GM23338 (cell line): ENCODE data around the gene ADAM17. TPM values are rescaled to one million over a fixed set of nuclear protein-coding genes. Genes with fewer than 3 reads are reported as not detected.
"Not testable (repeated sequence)": the region's sequence is repeated elsewhere in the genome, so short reads cannot be mapped to it uniquely, and the experiment has no call there.

ENCODE experiments used
- ATAC-seq: fragments of 200-7000 bp; cut with Tn5 transposase; 3 replicates; pipeline ENCODE4 v1.9.1; 2020
- DNase-seq: peaks from one replicate; pipeline ENCODE4 v3.0.0-alpha.2; 2015; ENCODE audit warnings: low spot score
- H2AFZ ChIP-seq: fragments of 200-600 bp; sonication (generic); 2 replicates; pipeline ENCODE4 v1.8.0; 2016; ENCODE audit warnings: antibody characterized with exemption, mild to moderate bottlenecking, moderate library complexity
- H3F3A ChIP-seq: fragments of 200-600 bp; sonication (generic); replicated peaks from 2 replicates; pipeline ENCODE4 v1.8.0; 2017; ENCODE audit warnings: antibody characterized with exemption, mixed run types, low read depth
- H3K27ac ChIP-seq: fragments of 200-600 bp; sonication (generic); 2 replicates; pipeline ENCODE4 v1.6.1; 2016; ENCODE audit warnings: low read depth
- H3K27me3 ChIP-seq: fragments of 200-600 bp; sonication (generic); 2 replicates; pipeline ENCODE4 v1.8.0; 2016; ENCODE audit warnings: mild to moderate bottlenecking, mixed run types, moderate library complexity; ENCODE audit not compliant: insufficient read depth
- H3K36me3 ChIP-seq: fragments of 200-600 bp; sonication (generic); 2 replicates; pipeline ENCODE4 v1.8.0; 2016; ENCODE audit warnings: mild to moderate bottlenecking; ENCODE audit not compliant: insufficient read depth
- H3K4me1 ChIP-seq: fragments of 200-600 bp; sonication (generic); 2 replicates; pipeline ENCODE4 v1.8.0; 2016; ENCODE audit warnings: mild to moderate bottlenecking, moderate library complexity; ENCODE audit not compliant: insufficient read depth
- H3K4me2 ChIP-seq: fragments of 200-600 bp; sonication (generic); 2 replicates; pipeline ENCODE4 v1.7.1; 2017; ENCODE audit warnings: mixed run types
- H3K4me3 ChIP-seq: fragments of 200-600 bp; sonication (generic); 2 replicates; pipeline ENCODE4 v1.6.1; 2016; ENCODE audit warnings: mixed run types
- H3K79me2 ChIP-seq: fragments of 200-600 bp; sonication (generic); replicated peaks from 2 replicates; pipeline ENCODE4 v1.8.0; 2017; ENCODE audit warnings: mild to moderate bottlenecking; ENCODE audit not compliant: insufficient read depth
- H3K9me2 ChIP-seq: fragments of 200-600 bp; sonication (generic); 2 replicates; pipeline ENCODE4 v1.8.0; 2017; ENCODE audit not compliant: insufficient read depth
- H4K20me1 ChIP-seq: fragments of 200-600 bp; sonication (generic); replicated peaks from 2 replicates; pipeline ENCODE4 v1.8.0; 2017; ENCODE audit warnings: mild to moderate bottlenecking; ENCODE audit not compliant: insufficient read depth
- H3K27ac Mint-ChIP-seq: 2 replicates; pipeline ENCODE4 v1.8.0; 2020; ENCODE audit warnings: inconsistent platforms, mild to moderate bottlenecking, moderate library complexity, mixed read lengths
- H3K27me3 Mint-ChIP-seq: 3 replicates; pipeline ENCODE4 v1.8.0; 2022; ENCODE audit warnings: low read depth, mild to moderate bottlenecking, moderate library complexity, mixed read lengths, inconsistent platforms; ENCODE audit not compliant: insufficient read depth, poor library complexity
- H3K36me3 Mint-ChIP-seq: 3 replicates; pipeline ENCODE4 v1.8.0; 2021; ENCODE audit warnings: low read depth, mild to moderate bottlenecking, inconsistent platforms, moderate library complexity, mixed read lengths
- H3K4me1 Mint-ChIP-seq: 3 replicates; pipeline ENCODE4 v1.8.0; 2020; ENCODE audit warnings: mild to moderate bottlenecking, inconsistent platforms, mixed read lengths
- H3K4me3 Mint-ChIP-seq: 3 replicates; pipeline ENCODE4 v1.8.0; 2021; ENCODE audit warnings: moderate library complexity, mild to moderate bottlenecking, inconsistent platforms, mixed read lengths
- H3K9me3 Mint-ChIP-seq: 3 replicates; pipeline ENCODE4 v1.8.0; 2020; ENCODE audit warnings: moderate library complexity, mild to moderate bottlenecking, inconsistent platforms, mixed read lengths
- CREB1 ChIP-seq: fragments of 250-450 bp; sonication (Bioruptor Pico); IDR thresholded peaks from 2 replicates; pipeline ENCODE4 v1.5.0; 2020; ENCODE audit warnings: low read depth, mild to moderate bottlenecking, moderate library complexity
- EZH2 ChIP-seq: fragments of 200-600 bp; sonication (generic); IDR thresholded peaks from one replicate; pipeline ENCODE4 v1.8.0; 2017; ENCODE audit warnings: antibody characterized with exemption, mild to moderate bottlenecking, low read depth; ENCODE audit not compliant: unreplicated experiment
- EZH2phosphoT487 ChIP-seq: fragments of 200-600 bp; sonication (generic); IDR thresholded peaks from one replicate; pipeline ENCODE4 v1.8.1; 2018; ENCODE audit warnings: antibody characterized with exemption; ENCODE audit not compliant: unreplicated experiment
- JUNB ChIP-seq: IDR thresholded peaks from one replicate; pipeline ENCODE4 v1.6.1; 2016; ENCODE audit warnings: antibody characterized with exemption; ENCODE audit not compliant: unreplicated experiment
- NANOG ChIP-seq: IDR thresholded peaks from 2 replicates; pipeline ENCODE4 v1.6.1; 2016; ENCODE audit warnings: antibody characterized with exemption, borderline replicate concordance
- POLR2AphosphoS5 ChIP-seq: IDR thresholded peaks from 2 replicates; pipeline ENCODE4 v1.6.1; 2016; ENCODE audit warnings: antibody characterized with exemption, low read depth
- ZNF114 ChIP-seq: fragments of 250-450 bp; sonication (Bioruptor Pico); IDR thresholded peaks from 2 replicates; pipeline ENCODE4 v1.5.0; 2020; ENCODE audit warnings: mild to moderate bottlenecking, moderate library complexity
- polyA plus RNA-seq: library from polyadenylated mRNA; unstranded; fragments of >200 nt; fragmentation: Nextera tagmentation; extraction: Ambion mirVana; gene quantifications from 2 replicates; pipeline ENCODE4 v1.2.1, GENCODE V29; 2016
- total RNA-seq: library from RNA; depleted of rRNA; stranded (reverse); fragments of >200 nt; shearing (Covaris generic); gene quantifications from 2 replicates; pipeline ENCODE4 v1.2.3, GENCODE V29; 2014
- TF ChIP-seq, protein P1 (sequence below): IDR thresholded peaks from 2 replicates; pipeline ENCODE4 v1.6.1; 2016; ENCODE audit warnings: antibody characterized with exemption
- TF ChIP-seq, protein P2 (sequence below), 2 experiments: fragments of 200-600 bp in 1 of 2; sonication (generic) in 1 of 2; conservative IDR thresholded peaks; 2 replicates each; pipeline versions ENCODE4 v1.5.1 to v1.6.1; 2016 to 2017; ENCODE audit warnings: antibody characterized with exemption in 2 of 2, low read depth in 2 of 2, mild to moderate bottlenecking in 2 of 2, moderate library complexity in 1 of 2
- TF ChIP-seq, protein P3 (sequence below): IDR thresholded peaks from one replicate; pipeline ENCODE4 v1.6.1; 2018; ENCODE audit warnings: antibody characterized with exemption; ENCODE audit not compliant: unreplicated experiment

ADAM17 gene
- total and polyA plus RNA-seq, 2 experiments from 2014 or later, result 8.3 to 23.5 TPM

DNA sequence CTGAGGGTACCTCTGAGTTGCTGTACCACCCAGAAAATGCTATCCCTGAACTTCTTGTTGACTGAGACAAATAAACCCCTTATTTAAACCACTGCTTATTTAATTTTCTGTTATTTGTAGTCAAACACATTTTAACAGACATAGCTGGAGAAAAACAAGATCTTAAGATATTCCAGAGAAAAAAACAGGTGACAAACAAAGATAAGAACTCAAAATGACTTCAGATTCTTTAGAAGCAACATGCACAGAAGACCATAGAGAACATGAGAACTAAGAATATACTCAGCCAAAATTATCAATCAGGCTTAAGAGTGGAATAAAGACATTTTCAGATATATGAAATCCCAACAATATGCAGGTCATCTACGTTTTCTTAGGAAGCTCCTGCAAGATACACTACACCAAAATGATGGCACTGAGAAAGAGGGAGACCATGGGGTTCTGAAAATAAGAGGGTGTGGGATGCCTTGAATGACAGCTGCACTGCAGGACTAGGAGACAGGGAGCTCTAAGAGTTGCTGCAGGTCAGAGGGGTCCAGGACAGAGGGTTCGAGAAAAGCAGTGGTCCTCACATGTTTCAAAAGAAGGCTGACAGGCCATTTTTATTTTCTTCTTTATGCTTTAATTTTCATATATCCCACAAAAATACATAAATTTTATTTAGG, 38.4 kb downstream of the ADAM17 start (continued):
- TF ChIP-seq, protein P1, sequence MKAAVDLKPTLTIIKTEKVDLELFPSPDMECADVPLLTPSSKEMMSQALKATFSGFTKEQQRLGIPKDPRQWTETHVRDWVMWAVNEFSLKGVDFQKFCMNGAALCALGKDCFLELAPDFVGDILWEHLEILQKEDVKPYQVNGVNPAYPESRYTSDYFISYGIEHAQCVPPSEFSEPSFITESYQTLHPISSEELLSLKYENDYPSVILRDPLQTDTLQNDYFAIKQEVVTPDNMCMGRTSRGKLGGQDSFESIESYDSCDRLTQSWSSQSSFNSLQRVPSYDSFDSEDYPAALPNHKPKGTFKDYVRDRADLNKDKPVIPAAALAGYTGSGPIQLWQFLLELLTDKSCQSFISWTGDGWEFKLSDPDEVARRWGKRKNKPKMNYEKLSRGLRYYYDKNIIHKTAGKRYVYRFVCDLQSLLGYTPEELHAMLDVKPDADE, result no peak
- TF ChIP-seq, protein P2, sequence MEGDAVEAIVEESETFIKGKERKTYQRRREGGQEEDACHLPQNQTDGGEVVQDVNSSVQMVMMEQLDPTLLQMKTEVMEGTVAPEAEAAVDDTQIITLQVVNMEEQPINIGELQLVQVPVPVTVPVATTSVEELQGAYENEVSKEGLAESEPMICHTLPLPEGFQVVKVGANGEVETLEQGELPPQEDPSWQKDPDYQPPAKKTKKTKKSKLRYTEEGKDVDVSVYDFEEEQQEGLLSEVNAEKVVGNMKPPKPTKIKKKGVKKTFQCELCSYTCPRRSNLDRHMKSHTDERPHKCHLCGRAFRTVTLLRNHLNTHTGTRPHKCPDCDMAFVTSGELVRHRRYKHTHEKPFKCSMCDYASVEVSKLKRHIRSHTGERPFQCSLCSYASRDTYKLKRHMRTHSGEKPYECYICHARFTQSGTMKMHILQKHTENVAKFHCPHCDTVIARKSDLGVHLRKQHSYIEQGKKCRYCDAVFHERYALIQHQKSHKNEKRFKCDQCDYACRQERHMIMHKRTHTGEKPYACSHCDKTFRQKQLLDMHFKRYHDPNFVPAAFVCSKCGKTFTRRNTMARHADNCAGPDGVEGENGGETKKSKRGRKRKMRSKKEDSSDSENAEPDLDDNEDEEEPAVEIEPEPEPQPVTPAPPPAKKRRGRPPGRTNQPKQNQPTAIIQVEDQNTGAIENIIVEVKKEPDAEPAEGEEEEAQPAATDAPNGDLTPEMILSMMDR (conservative IDR thresholded peaks at IDR 0.05; ENCODE audit: low read depth in 2 of 2), result no peak
- TF ChIP-seq NANOG (no peak), CREB1 (CRISPR knock-in tag) (no peak), POLR2AphosphoS5 (no peak), EZH2 (no peak)

- not testable (repeated sequence) for H3K4me3 Mint-ChIP-seq, H3K9me3 Mint-ChIP-seq, H3K36me3 ChIP-seq, H3K79me2 ChIP-seq, H3F3A ChIP-seq, ATAC-seq, H3K4me1 Mint-ChIP-seq, H3K4me2 ChIP-seq, H3K27ac ChIP-seq, H4K20me1 ChIP-seq, H3K27ac Mint-ChIP-seq, H2AFZ ChIP-seq, H3K4me1 ChIP-seq, H3K9me2 ChIP-seq, H3K4me3 ChIP-seq, DNase-seq, H3K27me3 Mint-ChIP-seq, H3K27me3 ChIP-seq
- H3K36me3 Mint-ChIP-seq, result peaks cover 26% of the 10 kb centered on the region; the same call in 2 of the 3 replicates
Measured at GRCh38 chr2:9513946-9514345, 41.7 kb downstream of the ADAM17 start.

DNA sequence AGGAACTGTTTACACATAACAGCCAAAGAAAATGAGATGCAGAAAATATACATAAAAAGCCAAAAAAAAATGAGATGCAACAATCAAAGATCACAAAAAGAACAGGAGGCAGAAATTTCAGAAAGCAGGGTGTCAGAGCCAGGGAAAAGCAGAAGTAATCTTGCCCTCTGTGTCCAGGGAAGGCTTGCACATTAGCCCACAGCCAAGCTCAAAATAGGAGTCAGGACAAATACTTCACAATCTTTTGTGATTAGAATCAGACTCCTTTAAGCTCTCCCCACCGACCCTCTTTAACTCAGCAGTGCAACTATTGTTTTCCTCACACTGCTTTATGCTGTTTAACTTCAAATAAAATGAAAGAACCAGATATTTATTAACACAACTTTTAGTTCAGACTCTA, 46.7 kb downstream of the ADAM17 start:
- Histone ChIP-seq H3K4me1 (no peaks in the 10 kb centered on the region), H3K4me3 (no peak overlapping the region), H3F3A (no peaks in the 10 kb centered on the region), H3K4me2 (no peak overlapping the region), H3K79me2 (no peaks in the 10 kb centered on the region), H3K27me3 (no peaks in the 10 kb centered on the region), H4K20me1 (peaks cover 6% of the 10 kb centered on the region; the same call in 1 of the 2 replicates), H3K27ac (no peak overlapping the region), H3K9me2 (no peaks in the 10 kb centered on the region), H2AFZ (no peak overlapping the region), H3K36me3 (peaks cover 7% of the 10 kb centered on the region; the same call in 1 of the 2 replicates)
- Mint-ChIP-seq H3K36me3 (peaks cover 19% of the 10 kb centered on the region; the same call in 2 of the 3 replicates), H3K27me3 (peaks cover 2% of the 10 kb centered on the region), H3K4me3 (no peak overlapping the region), H3K27ac (no peak overlapping the region; the same call in 1 of the 2 replicates), H3K4me1 (no peaks in the 10 kb centered on the region), H3K9me3 (no peaks in the 10 kb centered on the region)
- DNase-seq, result no peak
- no peak for ATAC-seq
- TF ChIP-seq EZH2, result no peak
- TF ChIP-seq, protein P3, sequence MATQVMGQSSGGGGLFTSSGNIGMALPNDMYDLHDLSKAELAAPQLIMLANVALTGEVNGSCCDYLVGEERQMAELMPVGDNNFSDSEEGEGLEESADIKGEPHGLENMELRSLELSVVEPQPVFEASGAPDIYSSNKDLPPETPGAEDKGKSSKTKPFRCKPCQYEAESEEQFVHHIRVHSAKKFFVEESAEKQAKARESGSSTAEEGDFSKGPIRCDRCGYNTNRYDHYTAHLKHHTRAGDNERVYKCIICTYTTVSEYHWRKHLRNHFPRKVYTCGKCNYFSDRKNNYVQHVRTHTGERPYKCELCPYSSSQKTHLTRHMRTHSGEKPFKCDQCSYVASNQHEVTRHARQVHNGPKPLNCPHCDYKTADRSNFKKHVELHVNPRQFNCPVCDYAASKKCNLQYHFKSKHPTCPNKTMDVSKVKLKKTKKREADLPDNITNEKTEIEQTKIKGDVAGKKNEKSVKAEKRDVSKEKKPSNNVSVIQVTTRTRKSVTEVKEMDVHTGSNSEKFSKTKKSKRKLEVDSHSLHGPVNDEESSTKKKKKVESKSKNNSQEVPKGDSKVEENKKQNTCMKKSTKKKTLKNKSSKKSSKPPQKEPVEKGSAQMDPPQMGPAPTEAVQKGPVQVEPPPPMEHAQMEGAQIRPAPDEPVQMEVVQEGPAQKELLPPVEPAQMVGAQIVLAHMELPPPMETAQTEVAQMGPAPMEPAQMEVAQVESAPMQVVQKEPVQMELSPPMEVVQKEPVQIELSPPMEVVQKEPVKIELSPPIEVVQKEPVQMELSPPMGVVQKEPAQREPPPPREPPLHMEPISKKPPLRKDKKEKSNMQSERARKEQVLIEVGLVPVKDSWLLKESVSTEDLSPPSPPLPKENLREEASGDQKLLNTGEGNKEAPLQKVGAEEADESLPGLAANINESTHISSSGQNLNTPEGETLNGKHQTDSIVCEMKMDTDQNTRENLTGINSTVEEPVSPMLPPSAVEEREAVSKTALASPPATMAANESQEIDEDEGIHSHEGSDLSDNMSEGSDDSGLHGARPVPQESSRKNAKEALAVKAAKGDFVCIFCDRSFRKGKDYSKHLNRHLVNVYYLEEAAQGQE, result no peak
- TF ChIP-seq JUNB, result no peak
- TF ChIP-seq ZNF114, result no peak
- no peak for TF ChIP-seq CREB1 (CRISPR knock-in tag)
- no peak for TF ChIP-seq EZH2phosphoT487
- TF ChIP-seq, protein P1, result no peak
- no peak for TF ChIP-seq NANOG
- no peak for TF ChIP-seq POLR2AphosphoS5
